HG03064 (cell line): Measurements from ENCODE around the gene OSTF1.

Experiments
- ATAC-seq: cut with Tn5 transposase; IDR thresholded peaks from one replicate; pipeline ENCODE4 v1.9.1; 2021; ENCODE audit warnings: low read depth; ENCODE audit not compliant: unreplicated experiment

OSTF1 gene

DNA sequence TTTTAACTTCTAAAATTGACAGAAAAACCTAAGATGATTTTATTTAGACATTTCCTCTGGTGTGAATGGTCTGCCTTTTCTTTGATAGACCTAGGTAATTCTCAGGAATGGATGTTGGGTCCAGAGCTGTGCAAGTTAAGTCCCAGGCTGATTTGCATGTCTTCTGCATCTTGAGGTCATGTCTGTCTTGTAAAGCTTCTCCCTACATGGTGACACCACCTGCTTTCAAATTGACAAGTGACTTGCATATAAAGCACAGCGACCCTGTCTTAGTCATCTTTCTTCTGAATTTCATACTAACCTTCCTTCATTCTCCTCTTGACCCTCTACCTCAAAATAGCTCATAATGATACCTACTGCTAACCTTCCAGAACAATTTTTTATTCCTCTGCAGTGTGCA lies 29.2 kb downstream of the OSTF1 start:
- ATAC-seq, result no peak

DNA sequence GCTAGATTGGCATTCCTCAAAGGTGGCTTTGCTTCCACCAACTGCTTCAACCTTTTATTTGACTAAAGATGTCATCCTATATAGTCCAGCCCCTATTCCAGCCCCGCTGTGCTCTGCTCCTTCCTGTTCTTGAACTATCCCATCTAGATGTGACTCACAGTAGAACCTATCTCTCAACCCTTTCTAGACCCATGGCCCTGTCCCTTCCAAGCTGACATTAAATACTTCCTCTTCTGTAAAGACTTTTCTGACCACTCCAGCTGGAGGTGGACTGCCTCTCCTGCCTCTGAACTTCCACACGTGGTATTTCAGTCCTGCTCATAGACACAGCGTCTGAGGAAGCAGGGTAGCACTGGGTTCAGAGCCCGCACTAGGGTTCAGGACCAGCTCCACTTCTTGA lies 32.4 kb downstream of the OSTF1 start:
- no peak for ATAC-seq

DNA sequence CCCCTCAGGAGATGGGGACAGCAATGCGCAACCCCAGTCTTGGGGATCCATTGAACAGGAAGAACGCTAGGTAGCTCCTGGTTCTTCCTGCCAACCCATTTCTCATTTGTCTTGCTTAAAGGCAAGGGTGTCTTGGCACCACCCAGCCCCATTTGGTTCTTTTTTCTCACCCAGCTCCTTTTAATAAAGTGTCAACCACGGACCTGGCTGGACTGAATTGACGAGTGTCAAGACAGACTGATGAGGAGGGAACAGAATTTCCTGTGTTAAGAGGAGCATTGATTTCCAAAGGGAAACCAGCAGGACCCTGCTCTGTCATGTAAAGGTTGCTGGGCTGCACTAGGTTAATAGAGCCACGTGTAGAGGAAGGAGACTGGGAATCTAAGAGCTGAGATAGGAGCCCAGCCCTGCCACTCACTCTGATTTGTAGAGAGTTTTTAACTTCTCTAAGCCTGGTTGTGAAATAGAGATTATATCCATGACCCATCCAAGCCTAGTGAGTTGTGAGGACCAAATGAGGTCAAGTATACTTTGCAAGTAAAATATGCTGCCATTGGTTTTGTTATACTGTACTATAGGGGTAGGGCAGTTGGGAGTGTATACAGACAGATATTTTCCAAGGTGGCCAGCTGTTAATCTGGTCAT lies 33.7 kb downstream of the OSTF1 start:
- no peak for ATAC-seq

DNA sequence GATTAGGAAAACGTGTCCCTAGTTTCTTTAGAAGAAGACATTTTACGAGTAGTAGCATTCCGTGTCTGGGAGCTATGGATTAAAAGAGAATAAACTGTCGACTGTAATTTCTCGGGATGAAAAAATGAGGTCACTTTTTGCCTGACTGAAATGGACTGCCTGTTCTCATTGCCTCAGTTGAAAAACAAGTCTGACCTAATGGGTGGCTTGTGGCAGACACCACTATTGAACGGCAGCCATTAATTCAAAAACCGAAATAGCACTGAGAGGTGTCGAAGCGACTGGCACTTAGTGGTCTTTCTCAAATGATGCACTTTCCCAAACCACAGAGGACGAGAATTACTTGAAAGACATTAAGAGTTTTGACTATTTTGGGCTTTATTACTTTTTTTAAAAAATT lies 35.4 kb downstream of the OSTF1 start:
- no peak for ATAC-seq

DNA sequence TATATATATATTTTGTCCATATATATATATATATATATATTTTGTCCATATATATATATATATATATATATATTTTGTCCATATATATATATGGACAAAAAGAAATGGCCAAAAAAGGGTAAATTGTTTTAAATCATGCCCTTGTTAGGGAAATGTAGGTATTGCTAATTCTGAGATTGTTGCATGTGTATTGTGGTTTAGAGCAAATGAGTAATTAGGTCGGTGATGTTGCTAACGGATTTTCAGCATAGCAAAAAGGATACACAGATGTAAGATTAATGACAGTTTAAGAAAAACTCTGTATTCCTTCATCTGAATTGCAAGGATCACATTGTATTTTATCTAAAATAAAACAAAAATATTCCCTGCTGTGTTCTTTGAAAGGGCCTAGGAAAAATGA lies 40.2 kb downstream of the OSTF1 start:
- no peak for ATAC-seq

DNA sequence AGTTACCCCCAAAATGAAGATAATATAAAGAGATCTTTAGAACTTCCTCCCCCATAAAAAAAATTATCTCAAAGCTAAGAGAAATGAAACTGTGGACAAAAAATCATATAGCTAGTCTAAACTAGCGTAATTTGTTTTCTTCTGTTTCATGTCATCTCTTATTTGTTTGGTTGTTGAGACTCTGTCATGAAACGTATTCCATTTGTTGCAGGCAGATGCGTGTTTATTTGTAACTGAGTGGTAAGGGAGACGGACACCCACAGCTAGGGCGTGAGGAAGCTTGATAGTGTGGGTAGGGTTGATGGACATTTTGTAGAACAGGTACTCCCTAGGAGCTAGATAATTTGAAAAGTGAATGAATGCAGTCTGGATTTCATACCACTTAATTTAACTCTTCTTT lies 41.9 kb downstream of the OSTF1 start:
- no peak for ATAC-seq

DNA sequence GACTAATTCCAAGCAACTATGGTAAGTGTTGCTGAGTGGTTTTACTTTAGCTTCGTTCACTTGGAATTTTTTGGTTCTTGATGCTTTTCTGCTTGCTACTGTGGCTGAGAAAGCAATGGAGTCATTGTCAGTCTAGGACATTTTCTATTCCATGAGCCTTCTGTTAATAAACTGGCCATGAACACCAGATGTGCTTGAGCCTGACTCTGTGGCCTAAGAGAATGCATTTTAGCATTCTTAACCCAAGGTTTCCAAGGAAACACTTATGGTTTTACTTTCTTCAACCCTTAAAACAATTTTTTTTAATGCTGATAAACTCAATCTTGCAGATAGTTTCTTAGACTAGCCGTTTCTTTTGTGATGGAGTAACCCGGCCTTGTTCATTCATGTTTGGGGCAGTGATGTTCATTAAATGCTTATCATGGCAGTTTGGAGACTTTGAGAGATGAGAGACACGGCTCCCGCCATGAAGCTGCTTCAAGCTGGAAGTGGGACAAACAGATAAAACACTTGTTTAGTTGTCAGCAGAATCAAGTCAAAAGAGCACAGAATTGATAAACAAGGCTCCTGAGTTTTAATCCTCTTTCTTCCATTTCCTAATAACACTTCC lies 42.4 kb downstream of the OSTF1 start:
- ATAC-seq, result no peak

DNA sequence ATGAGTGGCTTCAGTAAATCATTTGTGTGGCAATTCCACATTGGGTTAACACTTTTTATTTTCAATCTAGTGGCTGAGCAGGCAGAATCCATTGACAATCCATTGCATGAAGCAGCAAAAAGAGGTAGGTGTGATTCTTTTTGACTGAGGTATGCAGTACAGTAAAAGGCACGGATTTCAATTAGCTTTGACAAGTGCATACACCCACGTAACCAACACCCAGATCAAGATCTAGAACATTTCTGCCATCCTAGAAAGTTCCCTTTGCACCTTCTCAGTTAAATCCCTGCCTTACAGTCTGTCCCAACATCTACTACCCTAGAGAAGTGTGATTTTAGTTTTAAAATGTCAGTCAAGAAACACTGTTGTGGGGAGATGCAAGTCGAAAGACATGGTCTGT lies 43.4 kb downstream of the OSTF1 start:
- no peak for ATAC-seq

DNA sequence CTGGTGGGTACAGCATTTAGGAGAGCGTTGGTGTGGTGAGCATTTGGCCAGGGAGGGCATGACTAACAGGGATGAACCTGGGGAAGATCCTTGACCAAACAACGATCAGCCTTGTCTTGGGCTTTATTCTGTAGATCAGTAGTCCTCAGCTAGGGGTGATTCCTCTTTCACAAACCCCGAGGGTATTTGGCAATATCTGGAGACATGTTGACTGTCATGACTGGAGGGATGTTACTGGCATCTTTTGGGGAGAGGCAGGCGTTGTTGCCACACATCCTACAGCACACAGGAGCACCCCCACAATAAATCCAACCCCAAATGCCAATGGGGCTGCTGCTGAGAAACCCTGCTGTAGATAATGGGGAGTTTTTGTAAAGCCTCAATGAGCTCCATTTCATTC lies 43.9 kb downstream of the OSTF1 start:
- ATAC-seq, result no peak

DNA sequence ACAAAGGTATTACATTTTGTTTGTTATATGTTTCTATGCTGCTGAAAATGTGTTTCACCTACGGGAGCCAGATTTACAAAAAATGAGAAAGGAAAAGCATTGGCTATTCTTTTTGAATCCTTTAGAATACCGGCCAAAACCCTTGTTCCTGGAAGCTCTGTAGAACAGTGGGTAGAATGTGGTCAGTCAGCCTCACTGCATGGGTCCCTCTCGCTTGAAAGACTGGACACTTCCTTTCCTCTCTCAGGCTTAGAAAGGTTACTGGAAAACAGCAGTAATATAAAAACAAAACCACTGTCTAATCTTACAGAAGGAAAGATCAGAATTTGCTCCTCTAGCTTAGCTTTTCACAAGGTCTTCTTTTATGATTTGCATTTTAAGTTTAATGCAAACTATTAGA lies 45.1 kb downstream of the OSTF1 start:
- ATAC-seq, result no peak

DNA sequence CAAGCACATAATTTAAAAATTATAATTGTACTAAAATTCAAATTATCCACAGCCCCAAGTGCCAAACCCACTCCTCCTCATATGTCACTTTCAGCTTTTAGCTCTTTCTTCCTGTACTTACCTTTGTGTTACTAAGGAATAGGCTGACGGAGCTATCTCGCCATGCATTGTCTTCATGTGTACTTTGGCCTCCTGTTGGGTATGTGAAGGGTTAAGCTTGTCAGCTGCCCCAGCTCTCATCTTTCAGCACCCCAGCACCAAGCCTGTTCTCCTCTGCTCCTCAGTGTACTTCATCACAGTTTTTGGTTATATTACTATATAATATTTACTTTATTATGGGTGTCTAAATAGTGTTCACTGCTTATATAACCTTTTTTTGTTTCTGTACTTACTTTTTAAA lies 46.2 kb downstream of the OSTF1 start:
- ATAC-seq, result no peak

DNA sequence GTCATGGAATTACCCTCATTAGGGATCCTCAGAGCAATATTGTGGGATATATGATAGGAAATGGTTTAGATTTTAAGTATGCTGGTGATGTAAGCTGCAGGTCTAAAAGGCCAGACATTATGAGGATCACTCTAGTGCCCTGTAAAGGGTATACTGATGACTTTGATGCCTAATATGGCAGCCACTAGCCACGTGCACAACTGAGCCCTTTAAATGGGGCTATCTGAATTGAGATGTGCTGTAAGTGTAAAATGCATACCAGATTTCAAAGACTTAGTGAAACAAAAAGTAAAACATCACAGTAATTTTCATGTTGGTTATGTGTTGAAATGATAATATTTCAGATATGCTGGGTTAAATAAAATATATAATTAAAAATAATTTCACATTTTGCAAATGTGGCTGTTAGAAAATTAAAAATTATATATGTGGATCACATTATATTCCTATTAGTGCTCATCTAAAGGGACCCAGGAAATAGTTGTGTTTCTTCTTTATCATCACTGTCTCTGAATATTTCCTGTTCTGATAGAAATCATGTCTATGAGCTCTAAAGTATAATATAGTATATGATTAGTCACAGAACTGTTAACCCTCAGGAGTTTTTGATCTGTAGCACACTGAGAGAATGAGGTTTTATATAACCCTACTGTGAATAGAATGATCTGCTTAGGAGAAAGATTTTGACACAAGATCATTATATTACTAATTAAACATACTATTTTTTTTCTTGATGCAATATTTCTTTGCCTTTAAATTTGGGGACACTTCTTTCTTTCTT lies 50.1 kb downstream of the OSTF1 start:
- ATAC-seq, result no peak

DNA sequence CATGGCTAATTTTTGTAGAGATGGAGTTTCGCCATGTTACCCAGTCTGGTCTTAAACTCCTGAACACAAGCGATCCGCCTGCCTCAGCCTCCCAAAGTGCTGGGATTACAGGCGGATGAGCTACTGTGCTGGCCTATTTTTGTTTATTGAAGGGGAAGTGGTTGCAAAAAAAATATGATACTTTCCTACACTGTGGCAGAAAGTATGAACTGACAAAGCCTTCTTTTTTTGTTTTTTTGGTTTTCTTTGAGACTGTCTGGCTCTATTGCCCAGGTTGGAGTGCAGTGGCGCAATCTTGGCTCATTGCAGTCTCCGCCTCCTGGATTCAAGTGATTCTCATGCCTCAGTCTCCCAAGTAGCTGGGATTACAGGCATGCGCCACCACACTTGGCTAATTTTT lies 50.9 kb downstream of the OSTF1 start:
- ATAC-seq, result no peak

DNA sequence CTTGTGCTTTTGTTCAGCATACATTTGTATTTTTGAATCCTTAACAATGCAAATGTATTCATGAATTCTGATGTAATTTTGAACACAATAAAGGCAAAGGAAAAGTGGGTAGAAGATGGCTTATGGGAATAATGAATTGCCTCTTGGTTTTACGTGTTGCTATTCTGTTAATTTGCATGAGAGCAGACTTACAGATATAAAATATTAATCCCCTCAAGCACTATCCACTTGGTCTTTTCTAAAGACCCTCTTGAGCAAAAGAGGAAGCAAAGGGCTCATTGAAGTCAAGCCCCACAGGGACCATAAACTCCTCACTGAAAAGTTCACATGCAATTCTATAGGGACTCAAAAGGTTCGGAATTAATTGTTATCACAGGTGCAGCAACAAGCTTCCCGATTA lies 51.9 kb downstream of the OSTF1 start:
- ATAC-seq, result no peak

DNA sequence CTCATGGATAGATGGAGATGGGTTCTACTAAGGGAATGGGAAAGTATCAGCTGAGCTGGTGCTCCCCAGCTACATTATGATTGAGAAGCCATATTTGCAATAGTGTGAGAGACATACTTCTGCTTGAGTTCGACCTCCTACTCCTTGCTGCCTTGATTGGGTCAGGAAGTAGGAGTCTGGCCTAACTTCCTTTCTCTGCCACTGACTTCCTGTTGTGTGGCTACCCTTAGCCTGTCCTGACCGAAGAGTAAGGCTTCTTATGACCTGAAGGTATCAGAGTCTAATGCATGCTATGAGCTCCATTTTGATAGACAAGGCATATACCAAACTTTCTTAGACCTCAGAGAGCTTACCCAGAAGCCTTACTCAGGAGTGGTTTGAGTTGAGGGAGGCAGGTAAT lies 53.9 kb downstream of the OSTF1 start:
- ATAC-seq, result no peak

DNA sequence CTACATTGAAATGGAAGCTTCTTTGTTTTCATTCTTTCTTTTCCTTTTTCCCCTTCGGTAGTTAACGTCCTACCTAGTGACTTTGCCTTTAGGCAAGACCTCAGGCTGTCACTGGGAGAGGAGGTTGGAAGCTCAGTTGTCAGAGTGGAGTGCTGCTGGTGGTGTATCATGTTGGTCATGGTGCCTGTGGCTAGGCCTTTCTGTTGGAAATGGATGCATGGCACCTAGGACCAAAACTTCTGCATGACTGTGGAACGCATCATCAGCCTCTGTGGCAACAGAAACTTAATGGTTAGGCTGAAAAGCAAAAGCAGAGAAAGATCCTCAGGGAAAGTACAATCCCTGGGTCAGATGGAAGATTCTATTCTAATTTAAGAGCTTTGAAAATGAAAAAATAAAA lies 57.9 kb downstream of the OSTF1 start:
- ATAC-seq, result no peak

DNA sequence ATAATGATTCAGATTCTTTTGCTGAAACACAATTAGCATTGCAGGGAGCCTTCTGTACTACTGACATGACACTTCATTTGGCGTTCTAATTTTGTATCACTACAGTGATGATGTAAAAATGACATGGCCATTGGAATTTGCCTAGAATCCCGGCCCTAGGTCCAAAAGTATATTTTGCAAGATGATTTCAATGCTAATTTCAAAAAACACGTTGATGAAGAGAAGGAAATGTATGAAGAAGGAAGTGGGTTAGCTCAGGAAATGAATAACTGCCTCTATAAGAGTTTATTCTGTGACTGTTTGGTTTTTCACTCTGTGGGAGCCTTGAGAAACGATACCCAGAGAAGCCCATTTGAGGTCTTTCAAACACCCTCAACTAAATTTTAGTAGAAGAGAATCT lies 59.3 kb downstream of the OSTF1 start:
- peak; percentile 72 for ATAC-seq

DNA sequence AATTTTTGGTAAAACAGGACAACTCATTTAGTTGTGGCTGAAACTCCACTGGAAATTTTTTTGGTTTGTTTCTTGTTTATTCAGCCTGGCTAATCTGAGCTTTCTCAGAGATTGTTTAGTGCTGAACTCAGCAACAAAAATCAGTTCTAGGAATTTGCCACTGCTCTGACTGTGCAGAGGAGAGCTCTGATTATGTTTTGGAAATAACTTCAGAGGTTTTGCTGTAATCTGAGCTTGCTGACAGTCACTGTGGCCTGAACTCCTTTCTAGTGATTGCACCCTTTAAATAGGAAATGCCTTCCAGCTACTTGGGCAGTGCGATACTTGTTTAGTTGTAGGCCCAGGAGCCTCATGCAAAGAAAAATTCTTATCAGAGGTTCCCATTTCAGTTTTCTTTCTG lies 60.2 kb downstream of the OSTF1 start:
- no peak for ATAC-seq

DNA sequence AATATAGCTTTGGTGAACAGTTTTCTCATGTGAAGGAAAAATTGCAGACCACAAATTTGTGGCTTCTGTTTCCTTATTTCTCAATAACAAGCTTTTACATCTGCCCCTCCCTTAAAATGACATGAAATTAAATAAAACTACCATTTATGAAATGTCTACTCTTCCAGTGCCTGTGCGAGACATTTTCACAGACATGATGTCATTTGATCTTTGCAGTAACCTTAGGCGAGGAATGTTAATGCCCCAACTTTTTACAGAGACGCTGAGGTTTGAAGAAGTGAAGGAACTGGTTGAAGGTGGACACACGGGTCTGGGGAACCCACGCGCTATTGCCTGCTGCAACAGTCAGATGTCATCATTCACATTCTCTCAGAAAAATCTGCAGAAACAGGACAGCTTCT lies 61.5 kb downstream of the OSTF1 start:
- no peak for ATAC-seq

DNA sequence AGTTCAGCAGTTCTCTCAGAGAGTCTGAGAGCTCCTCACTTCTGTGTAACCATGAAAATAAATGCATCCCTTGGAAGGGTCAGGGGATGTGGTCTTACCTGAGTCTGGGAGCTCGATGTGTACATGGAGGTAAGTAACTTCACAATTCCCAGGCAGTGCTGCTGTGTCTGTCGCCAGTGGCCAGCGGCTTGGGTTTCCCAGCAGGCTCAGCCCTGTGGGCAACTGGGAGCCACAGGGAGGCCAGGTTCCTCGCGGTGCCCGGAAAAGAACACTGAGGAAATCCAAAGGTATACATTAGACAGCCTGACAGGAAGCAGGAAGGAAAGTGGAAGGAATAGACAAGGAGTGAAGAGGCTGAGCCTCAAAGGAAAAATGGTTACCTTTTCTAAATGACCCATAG lies 62.2 kb downstream of the OSTF1 start:
- no peak for ATAC-seq

DNA sequence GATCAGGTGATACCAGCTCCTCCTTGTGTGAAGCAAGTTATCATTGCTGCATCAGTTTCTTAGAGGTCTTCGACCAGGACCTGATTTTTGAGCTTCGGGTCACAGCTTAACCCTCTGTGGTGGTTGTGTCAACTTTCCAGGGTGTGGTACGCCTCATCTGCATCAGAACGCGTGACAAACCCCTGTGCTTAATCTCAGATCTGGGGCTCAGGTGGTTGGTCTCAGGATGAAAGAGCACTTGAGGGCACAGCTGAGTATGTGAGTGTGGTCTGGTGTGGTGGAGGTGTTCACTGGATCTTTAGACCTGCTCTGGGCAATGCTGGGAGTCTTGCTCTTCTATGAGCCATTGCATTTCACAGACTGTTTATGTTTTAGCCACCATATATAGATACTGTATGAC lies 64.1 kb downstream of the OSTF1 start:
- ATAC-seq, result no peak

DNA sequence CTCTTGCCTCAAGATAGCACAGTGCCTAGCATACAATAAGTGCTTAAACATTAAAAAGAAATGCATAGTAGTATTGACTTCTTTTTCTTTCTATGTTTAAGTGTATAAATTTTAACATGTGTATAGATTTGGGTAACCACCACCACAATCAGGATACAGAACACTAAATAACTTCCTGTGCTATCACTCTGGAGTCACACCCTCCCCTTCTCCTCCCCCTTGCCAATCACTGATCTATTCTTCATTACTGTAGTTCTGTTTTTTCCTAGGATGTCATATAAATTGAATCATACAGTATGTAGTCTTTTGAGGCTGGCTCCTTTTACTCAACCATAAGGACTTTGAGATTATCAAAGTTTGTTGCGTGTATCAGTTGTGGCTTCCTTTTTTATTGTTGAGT lies 68.5 kb downstream of the OSTF1 start:
- no peak for ATAC-seq
